Body of pancreas (tissue), 4 donors: Measurements from ENCODE around the gene LATS2. TPM values are rescaled to one million over a fixed set of nuclear protein-coding genes. Genes with fewer than 3 reads are reported as not detected.
A peak's percentile ranks its signal among the peaks of the same experiment; 100 is the strongest.

ENCODE experiments used
- ATAC-seq: fragments of 150-250 bp; one replicate; pipeline ENCODE4 v1.9.1; 2016
- DNase-seq, 4 donors: peaks; one replicate each; pipeline ENCODE4 v3.0.0-alpha.2; 2019
- H3K27ac ChIP-seq, 4 donors: fragments of 200-600 bp; sonication (generic); 1 replicate in 3 of 4; 2 replicates in 1 of 4; pipeline versions ENCODE4 v1.5.1 to v1.6.1; 2016 to 2019; ENCODE audit warnings: mild to moderate bottlenecking in 1 of 4, mixed read lengths in 1 of 4, moderate library complexity in 1 of 4
- H3K27me3 ChIP-seq, 2 donors: fragments of 200-600 bp; sonication (generic); one replicate each; pipeline ENCODE4 v1.6.0; 2016; ENCODE audit warnings: mild to moderate bottlenecking in 1 of 2
- H3K36me3 ChIP-seq, 2 donors: fragments of 200-600 bp; sonication (generic); replicated peaks in 1 of 2; 2 replicates each; pipeline ENCODE4 v1.5.1; 2016; ENCODE audit warnings: low read depth in 2 of 2; ENCODE audit not compliant: insufficient read depth in 1 of 2
- H3K4me1 ChIP-seq: fragments of 200-600 bp; sonication (generic); one replicate; pipeline ENCODE4 v1.6.0; 2016
- H3K4me3 ChIP-seq, 2 donors: fragments of 200-600 bp; sonication (generic); 1 replicate in 1 of 2; 2 replicates in 1 of 2; pipeline ENCODE4 v1.5.1; 2016 to 2019
- H3K9me3 ChIP-seq, 3 donors: fragments of 200-600 bp; sonication (generic); 1 replicate in 2 of 3; 2 replicates in 1 of 3; pipeline ENCODE4 v1.5.1; 2016
- CTCF ChIP-seq, 7 experiments: fragments of 450-650 bp in 4 of 7; fragments of 200-600 bp in 3 of 7; sonication (generic) in 3 of 7; IDR thresholded peaks; one replicate each; pipeline ENCODE4 v1.5.1; 2016 to 2019; ENCODE audit warnings: antibody characterized with exemption in 7 of 7
- POLR2A ChIP-seq, 3 donors: fragments of 450-650 bp; IDR thresholded peaks; one replicate each; pipeline ENCODE4 v1.6.1; 2016; ENCODE audit warnings: antibody characterized with exemption in 3 of 3, mild to moderate bottlenecking in 2 of 3
- WGBS, 2 donors: methylation state at CpG; one replicate each; pipeline ENCODE4 v1.1.5; 2017; 5-methylcytosine and 5-hydroxymethylcytosine counted together
- intact Hi-C: fragments of 100-400 bp; cut with DNase I; formaldehyde crosslinking; loops from one replicate; pipeline ENCODE4 v1.15.1; 2023
- total RNA-seq, 2 donors: library from RNA; depleted of rRNA; stranded (reverse); fragments of >200 nt; gene quantifications; one replicate each; pipeline ENCODE4 v1.1.0, GENCODE V29; 2016

The LATS2 gene
- 10 to 100 TPM; 12.2 to 17.5 TPM for total RNA-seq

DNA sequence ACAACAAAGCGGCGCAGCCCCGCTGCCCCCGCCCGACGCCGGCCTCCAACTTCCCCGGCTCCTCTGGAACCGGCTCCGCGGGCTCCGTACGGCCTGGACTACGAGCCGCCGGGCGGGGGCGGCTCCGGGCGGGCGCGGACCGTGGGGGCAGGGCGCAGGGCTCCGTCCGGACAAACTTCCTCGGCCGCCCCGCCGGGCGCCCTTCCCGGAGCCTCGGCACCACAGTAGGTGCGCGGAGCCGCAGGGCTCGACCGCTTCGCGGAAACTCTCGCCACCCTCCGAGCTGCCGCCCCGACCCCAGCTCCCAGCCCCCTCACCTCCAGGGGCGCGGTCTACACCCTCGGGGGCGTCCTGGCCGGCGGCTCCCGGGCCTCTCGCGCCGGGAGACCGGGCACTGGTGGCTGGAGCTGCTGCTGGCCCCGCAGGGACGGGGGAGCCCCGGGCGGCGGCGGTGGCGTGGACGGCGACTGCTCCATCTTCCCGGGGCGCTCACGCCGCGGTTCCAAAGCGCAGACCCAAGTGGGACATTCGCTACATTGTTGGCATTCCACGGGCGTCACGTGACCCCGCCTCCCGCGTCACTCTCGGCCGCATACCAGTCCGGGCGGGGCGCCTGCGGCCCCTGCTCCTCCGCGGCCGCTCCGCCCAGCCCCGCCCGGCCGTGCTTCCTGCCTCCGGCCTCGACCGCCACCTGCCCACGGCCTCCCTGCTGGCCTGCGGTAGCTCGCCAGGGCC, at the start of gene LATS2:
Gene LATS2, minus strand, starts transcription at position 558 of the 735 bp plus-strand sequence. CDS start 15,560 bp downstream, outside the sequence.
- intact Hi-C loops, result no loop called here
- WGBS, 2 donors, result 0% methylated on average over 2 to 52 of the region's 96 CpGs
- peak; percentile 94 for ATAC-seq
- peak within 1 kb of the TSS; percentile 88 to 100 (median 97) for H3K27ac ChIP-seq
- H3K4me1 ChIP-seq, result peaks cover 21% of the 10 kb centered on the region
- DNase-seq, result peak; percentile 94 to 97 (median 95)
- no peaks in the 10 kb centered on the region for H3K36me3 ChIP-seq
- peak within 1 kb of the TSS; percentile 86 to 93 for H3K4me3 ChIP-seq
- H3K27me3 ChIP-seq, result no peaks in the 10 kb centered on the region
- H3K9me3 ChIP-seq, result no peaks in the 10 kb centered on the region
- TF ChIP-seq CTCF (IDR thresholded peaks at IDR 0.05) (peak in 3 of 7 experiments; percentile 41 to 68 (median 43)), POLR2A (IDR thresholded peaks at IDR 0.05) (peak; percentile 93 to 94 (median 94))

- Histone ChIP-seq H3K36me3 (no peaks in the 10 kb centered on the region), H3K4me3 (no peak overlapping the region), H3K27ac (no peak overlapping the region), H3K9me3 (no peaks in the 10 kb centered on the region), H3K4me1 (no peaks in the 10 kb centered on the region), H3K27me3 (no peaks in the 10 kb centered on the region)
- ATAC-seq (no peak), DNase-seq (no peak)
- intact Hi-C loops, result loop anchor here (5.0 to 10.0 kb wide), 2 partner anchors 164 to 373 kb away; no protein-coding TSS in a partner anchor
- TF ChIP-seq POLR2A (IDR thresholded peaks at IDR 0.05) (no peak), CTCF (IDR thresholded peaks at IDR 0.05) (no peak)
- WGBS, 2 donors, result 61 to 71% methylated on average over 7 of the region's 7 CpGs
These were observed 47.8 kb upstream of the LATS2 start for GRCh38 chr13:21109168-21109567.

DNA sequence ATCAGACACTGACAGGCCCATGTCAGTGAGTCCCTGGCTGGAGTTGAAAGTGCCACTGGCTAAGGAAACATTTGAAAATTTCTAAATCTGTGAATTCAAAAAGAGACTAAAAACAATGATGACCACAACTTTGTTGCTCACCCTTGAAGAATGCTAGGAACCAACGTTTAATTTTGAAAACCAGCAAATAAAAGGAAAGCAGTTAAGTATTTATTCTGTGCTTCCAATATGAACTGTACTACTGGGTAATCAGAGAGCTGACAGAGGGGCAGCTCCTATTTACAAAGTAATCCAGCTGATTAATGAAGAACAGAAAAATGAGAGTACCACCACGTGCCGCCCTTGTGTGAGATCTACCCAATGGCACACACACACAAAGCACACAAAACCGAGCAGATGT, 44.7 kb upstream of the LATS2 start:
- Histone ChIP-seq H3K4me3 (no peak overlapping the region), H3K4me1 (no peaks in the 10 kb centered on the region), H3K27me3 (no peaks in the 10 kb centered on the region), H3K9me3 (no peaks in the 10 kb centered on the region), H3K36me3 (no peaks in the 10 kb centered on the region), H3K27ac (no peak overlapping the region)
- WGBS, 2 donors, result 17 to 27% methylated on average over 4 of the region's 4 CpGs
- TF ChIP-seq CTCF (IDR thresholded peaks at IDR 0.05), result no peak
- no peak for TF ChIP-seq POLR2A (IDR thresholded peaks at IDR 0.05)
- DNase-seq, result no peak
- ATAC-seq, result no peak
- intact Hi-C loops, result loop anchor here (5.0 to 10.0 kb wide), 2 partner anchors 161 to 376 kb away; no protein-coding TSS in a partner anchor

GRCh38 chr13:21104199-21105019, 43.0 kb upstream of the LATS2 start:
- ATAC-seq (no peak), DNase-seq (no peak)
- H3K36me3 ChIP-seq, result no peaks in the 10 kb centered on the region
- TF ChIP-seq POLR2A (IDR thresholded peaks at IDR 0.05) (no peak), CTCF (IDR thresholded peaks at IDR 0.05) (no peak)
- no peak overlapping the region for H3K27ac ChIP-seq
- WGBS, 2 donors, result 89 to 90% methylated on average over 35 to 36 of the region's 37 CpGs
- no peaks in the 10 kb centered on the region for H3K9me3 ChIP-seq
- intact Hi-C loops, result loop anchor here (5.0 to 10.0 kb wide), 2 partner anchors 160 to 378 kb away; no protein-coding TSS in a partner anchor
- H3K4me1 ChIP-seq, result no peaks in the 10 kb centered on the region
- no peaks in the 10 kb centered on the region for H3K27me3 ChIP-seq
- no peak overlapping the region for H3K4me3 ChIP-seq
